Measurements from ENCODE around the gene CCL20. TPM values are rescaled to one million over a fixed set of nuclear protein-coding genes. Genes with fewer than 3 reads are reported as not detected.

Gene CCL20
- total and polyA plus RNA-seq, 4 donors = 0.36 to 5.9 (median 1.3) TPM

GRCh38 chr2:227816507-227817294, 3.1 kb downstream of the CCL20 start:
- 95% methylated on average over 2 of the region's 2 CpGs for WGBS
- TF ChIP-seq YY1 (IDR thresholded peaks at IDR 0.05) = no peak
- TF ChIP-seq, protein P1, sequence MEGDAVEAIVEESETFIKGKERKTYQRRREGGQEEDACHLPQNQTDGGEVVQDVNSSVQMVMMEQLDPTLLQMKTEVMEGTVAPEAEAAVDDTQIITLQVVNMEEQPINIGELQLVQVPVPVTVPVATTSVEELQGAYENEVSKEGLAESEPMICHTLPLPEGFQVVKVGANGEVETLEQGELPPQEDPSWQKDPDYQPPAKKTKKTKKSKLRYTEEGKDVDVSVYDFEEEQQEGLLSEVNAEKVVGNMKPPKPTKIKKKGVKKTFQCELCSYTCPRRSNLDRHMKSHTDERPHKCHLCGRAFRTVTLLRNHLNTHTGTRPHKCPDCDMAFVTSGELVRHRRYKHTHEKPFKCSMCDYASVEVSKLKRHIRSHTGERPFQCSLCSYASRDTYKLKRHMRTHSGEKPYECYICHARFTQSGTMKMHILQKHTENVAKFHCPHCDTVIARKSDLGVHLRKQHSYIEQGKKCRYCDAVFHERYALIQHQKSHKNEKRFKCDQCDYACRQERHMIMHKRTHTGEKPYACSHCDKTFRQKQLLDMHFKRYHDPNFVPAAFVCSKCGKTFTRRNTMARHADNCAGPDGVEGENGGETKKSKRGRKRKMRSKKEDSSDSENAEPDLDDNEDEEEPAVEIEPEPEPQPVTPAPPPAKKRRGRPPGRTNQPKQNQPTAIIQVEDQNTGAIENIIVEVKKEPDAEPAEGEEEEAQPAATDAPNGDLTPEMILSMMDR (IDR thresholded peaks at IDR 0.05; ENCODE audit: low read depth, low read length, missing input control) = no peak
- peak in 1 of 2 donors; percentile 9 for TF ChIP-seq HNF4A (conservative IDR thresholded peaks at IDR 0.05)
- TF ChIP-seq FOXA1 (IDR thresholded peaks at IDR 0.05) = no peak
- Histone ChIP-seq H3K9me3 (ENCODE audit: control insufficient read depth in 4 of 4, low read length in 3 of 4) (no peaks in the 10 kb centered on the region), H3K27ac (ENCODE audit: low read depth in 1 of 2, low read length in 2 of 2) (no peak overlapping the region), H3K9ac (ENCODE audit: low read depth in 1 of 2, low read length in 2 of 2) (no peak overlapping the region), H3K36me3 (ENCODE audit: control insufficient read depth in 4 of 4, insufficient read depth in 3 of 4, low read depth in 1 of 4, low read length in 3 of 4) (no peaks in the 10 kb centered on the region), H3K4me1 (ENCODE audit: control insufficient read depth in 4 of 4, insufficient read depth in 4 of 4, low read length in 3 of 4) (no peaks in the 10 kb centered on the region), H3K4me3 (ENCODE audit: low read depth in 1 of 3, low read length in 3 of 3) (no peak overlapping the region), H3K27me3 (ENCODE audit: control insufficient read depth in 4 of 4, insufficient read depth in 4 of 4, low read length in 3 of 4) (peaks cover 0 to 2% (median 0%) of the 10 kb centered on the region in 4 donors)
- no peak for DNase-seq (ENCODE audit: low spot score)

GRCh38 chr2:227817336-227817735, 3.7 kb downstream of the CCL20 start:
- H3K9me3 ChIP-seq (ENCODE audit: control insufficient read depth in 4 of 4, low read length in 3 of 4) = no peaks in the 10 kb centered on the region
- H3K4me1 ChIP-seq (ENCODE audit: control insufficient read depth in 4 of 4, insufficient read depth in 4 of 4, low read length in 3 of 4) = no peaks in the 10 kb centered on the region
- no peak for DNase-seq (ENCODE audit: low spot score)
- H3K9ac ChIP-seq (ENCODE audit: low read depth in 1 of 2, low read length in 2 of 2) = no peak overlapping the region
- no peaks in the 10 kb centered on the region for H3K36me3 ChIP-seq (ENCODE audit: control insufficient read depth in 4 of 4, insufficient read depth in 3 of 4, low read depth in 1 of 4, low read length in 3 of 4)
- 76% methylated on average over 1 of the region's 1 CpG for WGBS
- TF ChIP-seq EGR1 (IDR thresholded peaks at IDR 0.05; ENCODE audit: low read depth in 2 of 2) = no peak
- H3K27ac ChIP-seq (ENCODE audit: low read depth in 1 of 2, low read length in 2 of 2) = no peak overlapping the region
- no peak overlapping the region for H3K4me3 ChIP-seq (ENCODE audit: low read depth in 1 of 3, low read length in 3 of 3)
- H3K27me3 ChIP-seq (ENCODE audit: control insufficient read depth in 4 of 4, insufficient read depth in 4 of 4, low read length in 3 of 4) = peaks cover 0 to 2% (median 0%) of the 10 kb centered on the region in 4 donors

DNA sequence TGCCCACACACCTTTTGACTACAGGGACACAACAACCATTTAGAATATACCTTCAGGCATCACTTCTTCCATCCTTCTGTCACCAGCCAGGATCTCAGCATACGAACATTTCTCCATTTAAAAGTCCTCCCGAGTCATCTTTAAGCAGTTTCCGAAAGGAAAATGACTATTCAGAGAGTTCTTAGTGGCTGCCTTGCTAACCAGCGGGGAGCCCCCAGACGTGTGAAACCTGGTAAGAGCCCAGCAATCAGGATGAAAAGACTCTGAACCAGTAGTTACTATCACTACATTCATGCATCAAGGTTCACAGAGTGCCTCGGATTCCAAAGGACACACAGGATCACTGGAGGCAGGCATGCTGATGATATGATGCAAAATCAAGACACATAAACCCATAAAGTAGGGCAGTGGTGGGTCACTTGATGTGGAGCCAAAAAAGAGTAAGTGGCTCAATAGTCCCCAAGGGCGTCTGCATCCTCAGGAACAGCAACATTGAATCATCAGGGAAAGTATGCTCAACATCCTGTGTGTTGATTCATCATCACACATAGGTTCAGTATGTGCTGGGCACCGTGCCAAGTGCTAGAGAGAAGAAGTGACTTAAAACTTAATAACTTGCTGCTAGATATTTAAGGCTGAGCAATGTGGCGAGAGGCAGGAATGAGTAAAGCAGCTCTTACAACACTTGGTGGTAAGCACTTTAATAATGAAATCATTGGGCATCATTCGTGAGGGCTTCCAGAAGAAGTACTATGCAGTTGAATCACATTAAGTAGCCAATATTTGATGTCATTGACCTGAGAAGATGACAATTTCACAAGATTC, 4.4 kb downstream of the CCL20 start:
- TF ChIP-seq EGR1 (IDR thresholded peaks at IDR 0.05; ENCODE audit: low read depth in 2 of 2) (no peak), JUND (IDR thresholded peaks at IDR 0.05) (peak in 1 of 2 donors; percentile 38)
- H3K9ac ChIP-seq (ENCODE audit: low read depth in 1 of 2, low read length in 2 of 2) = no peak overlapping the region

GRCh38 chr2:227818675-227819397, 5.2 kb downstream of the CCL20 start:
- H3K27me3 ChIP-seq (ENCODE audit: control insufficient read depth in 4 of 4, insufficient read depth in 4 of 4, low read length in 3 of 4) = peaks cover 0 to 2% (median 0%) of the 10 kb centered on the region in 4 donors
- 27% methylated on average over 9 of the region's 9 CpGs for WGBS
- H3K4me1 ChIP-seq (ENCODE audit: control insufficient read depth in 4 of 4, insufficient read depth in 4 of 4, low read length in 3 of 4) = no peaks in the 10 kb centered on the region
- H3K9me3 ChIP-seq (ENCODE audit: control insufficient read depth in 4 of 4, low read length in 3 of 4) = no peaks in the 10 kb centered on the region
- H3K27ac ChIP-seq (ENCODE audit: low read depth in 1 of 2, low read length in 2 of 2) = no peak overlapping the region
- peak; percentile 41 for DNase-seq (ENCODE audit: low spot score)
- no peak overlapping the region for H3K9ac ChIP-seq (ENCODE audit: low read depth in 1 of 2, low read length in 2 of 2)
- H3K4me3 ChIP-seq (ENCODE audit: low read depth in 1 of 3, low read length in 3 of 3) = no peak overlapping the region
- no peaks in the 10 kb centered on the region for H3K36me3 ChIP-seq (ENCODE audit: control insufficient read depth in 4 of 4, insufficient read depth in 3 of 4, low read depth in 1 of 4, low read length in 3 of 4)
- TF ChIP-seq ATF3 (IDR thresholded peaks at IDR 0.05) (no peak), HNF4A (conservative IDR thresholded peaks at IDR 0.05) (peak; percentile 36 to 44), FOXA1 (IDR thresholded peaks at IDR 0.05) (no peak), EGR1 (IDR thresholded peaks at IDR 0.05; ENCODE audit: low read depth in 2 of 2) (peak in 1 of 2 donors; percentile 13), ZBTB33 (IDR thresholded peaks at IDR 0.05) (no peak), NR2F2 (IDR thresholded peaks at IDR 0.05) (no peak), GABPA (IDR thresholded peaks at IDR 0.05 in 1 of 2, conservative IDR thresholded peaks at IDR 0.05 in 1 of 2) (no peak), SP1 (IDR thresholded peaks at IDR 0.05) (peak; percentile 21), FOXA2 (IDR thresholded peaks at IDR 0.05) (no peak), JUND (IDR thresholded peaks at IDR 0.05) (no peak)
- TF ChIP-seq, protein P1 (IDR thresholded peaks at IDR 0.05; ENCODE audit: low read depth, low read length, missing input control) = no peak

More for the DNA sequence above, 4.4 kb downstream of the CCL20 start:
- Histone ChIP-seq H3K27me3 (ENCODE audit: control insufficient read depth in 4 of 4, insufficient read depth in 4 of 4, low read length in 3 of 4) (peaks cover 0 to 2% (median 0%) of the 10 kb centered on the region in 4 donors), H3K9me3 (ENCODE audit: control insufficient read depth in 4 of 4, low read length in 3 of 4) (no peaks in the 10 kb centered on the region), H3K36me3 (ENCODE audit: control insufficient read depth in 4 of 4, insufficient read depth in 3 of 4, low read depth in 1 of 4, low read length in 3 of 4) (no peaks in the 10 kb centered on the region), H3K4me1 (ENCODE audit: control insufficient read depth in 4 of 4, insufficient read depth in 4 of 4, low read length in 3 of 4) (no peaks in the 10 kb centered on the region), H3K27ac (ENCODE audit: low read depth in 1 of 2, low read length in 2 of 2) (no peak overlapping the region), H3K4me3 (ENCODE audit: low read depth in 1 of 3, low read length in 3 of 3) (no peak overlapping the region)
- no peak for DNase-seq (ENCODE audit: low spot score)
- 54% methylated on average over 10 of the region's 10 CpGs for WGBS

Data from liver (tissue), 9 donors.